SW480 (cell line): ENCODE results near the gene IMMP2L.

Experiments used
- DNase-seq: peaks from one replicate; pipeline ENCODE4 v3.0.0-alpha.2; 2016; ENCODE audit warnings: low spot score

The IMMP2L gene

GRCh38 chr7:110929480-110930249 lies 632.6 kb downstream of the IMMP2L start:
- no peak for DNase-seq

GRCh38 chr7:110922906-110923305 lies 639.4 kb downstream of the IMMP2L start:
- DNase-seq, result no peak

GRCh38 chr7:110921595-110922151 lies 640.6 kb downstream of the IMMP2L start:
- DNase-seq, result no peak

GRCh38 chr7:110918949-110919548 lies 643.2 kb downstream of the IMMP2L start:
- no peak for DNase-seq

- DNase-seq, result no peak
These were observed 648.0 kb downstream of the IMMP2L start for GRCh38 chr7:110914263-110914662.

- DNase-seq, result no peak
These were observed 650.7 kb downstream of the IMMP2L start for GRCh38 chr7:110911632-110912031.

- DNase-seq, result no peak
These were observed 653.2 kb downstream of the IMMP2L start for GRCh38 chr7:110909117-110909516.

GRCh38 chr7:110905773-110906566 lies 656.3 kb downstream of the IMMP2L start:
- DNase-seq, result no peak

GRCh38 chr7:110898516-110898915 lies 663.8 kb downstream of the IMMP2L start:
- no peak for DNase-seq

GRCh38 chr7:110897538-110897937 lies 664.8 kb downstream of the IMMP2L start:
- no peak for DNase-seq

GRCh38 chr7:110894111-110894510 lies 668.2 kb downstream of the IMMP2L start:
- no peak for DNase-seq

- DNase-seq, result no peak
These were observed 671.1 kb downstream of the IMMP2L start for GRCh38 chr7:110891197-110891596.

GRCh38 chr7:110890101-110890500 lies 672.2 kb downstream of the IMMP2L start:
- DNase-seq, result no peak

- no peak for DNase-seq
These were observed 673.0 kb downstream of the IMMP2L start for GRCh38 chr7:110889335-110889734.

- no peak for DNase-seq
These were observed 673.7 kb downstream of the IMMP2L start for GRCh38 chr7:110888641-110889040.

GRCh38 chr7:110885474-110885873 lies 676.8 kb downstream of the IMMP2L start:
- no peak for DNase-seq

- no peak for DNase-seq
These were observed 680.6 kb downstream of the IMMP2L start for GRCh38 chr7:110881721-110882120.

- DNase-seq, result no peak
These were observed 681.3 kb downstream of the IMMP2L start for GRCh38 chr7:110880971-110881370.

GRCh38 chr7:110877016-110877415 lies 685.3 kb downstream of the IMMP2L start:
- no peak for DNase-seq

GRCh38 chr7:110875346-110875745 lies 686.9 kb downstream of the IMMP2L start:
- DNase-seq, result no peak

GRCh38 chr7:110871856-110872255 lies 690.4 kb downstream of the IMMP2L start:
- DNase-seq, result no peak

GRCh38 chr7:110870926-110871325 lies 691.4 kb downstream of the IMMP2L start:
- DNase-seq, result no peak

- no peak for DNase-seq
These were observed 693.8 kb downstream of the IMMP2L start for GRCh38 chr7:110868458-110868857.
